H1 (cell line): Measurements from ENCODE around the gene RNGTT. TPM values are rescaled to one million over a fixed set of nuclear protein-coding genes. Genes with fewer than 3 reads are reported as not detected.

ENCODE experiments used
- CTCF ChIA-PET: fragments of 300-600 bp; sonication (Branson Sonifier 250); formaldehyde crosslinking; loops from one replicate; lab custom pipeline; 2021; ENCODE audit not compliant: partially characterized antibody; lab: Charles Lee
- POLR2A ChIA-PET: fragments of 300-600 bp; sonication (Branson Sonifier 250); formaldehyde crosslinking; loops from one replicate; lab custom pipeline; 2021; ENCODE audit warnings: inconsistent platforms; ENCODE audit not compliant: partially characterized antibody; lab: Charles Lee
- DNase-seq, 2 experiments: peaks; one replicate each; pipeline versions ENCODE4 v3.0.0 to v3.0.0-alpha.2; 2010 to 2022; ENCODE audit warnings: low spot score in 2 of 2, low read depth in 1 of 2, mixed read lengths in 1 of 2
- FAIRE-seq: peaks from 2 replicates; lab custom pipeline; 2011; peaks lifted over from hg19 to GRCh38; lab: Jason Lieb, UNC
- H2AFZ ChIP-seq: 2 replicates; pipeline ENCODE4 v1.8.1; 2012; ENCODE audit warnings: low read length, inconsistent platforms
- H2AK5ac ChIP-seq: 2 replicates; pipeline ENCODE4 v1.6.1; 2013; ENCODE audit warnings: low read depth, low read length
- H2BK120ac ChIP-seq: replicated peaks from 2 replicates; pipeline ENCODE3; 2013; ENCODE audit warnings: low read depth, low read length, inconsistent platforms
- H2BK12ac ChIP-seq: 2 replicates; pipeline ENCODE4 v1.6.1; 2013; ENCODE audit warnings: low read depth, low read length
- H2BK15ac ChIP-seq: 2 replicates; pipeline ENCODE4 v1.6.1; 2013; ENCODE audit warnings: low read length
- H2BK20ac ChIP-seq: 2 replicates; pipeline ENCODE4 v1.6.1; 2013; ENCODE audit warnings: low read length
- H2BK5ac ChIP-seq: 2 replicates; pipeline ENCODE4 v1.6.1; 2013; ENCODE audit warnings: low read depth, low read length
- H3K14ac ChIP-seq: 2 replicates; pipeline ENCODE4 v1.6.1; 2013; ENCODE audit warnings: inconsistent platforms; ENCODE audit not compliant: insufficient read length
- H3K18ac ChIP-seq: 2 replicates; pipeline ENCODE4 v1.6.1; 2013; ENCODE audit warnings: low read length; ENCODE audit errors: extremely low read depth
- H3K23ac ChIP-seq: 2 replicates; pipeline ENCODE4 v1.6.1; 2013; ENCODE audit warnings: inconsistent platforms; ENCODE audit not compliant: insufficient read length
- H3K23me2 ChIP-seq: 2 replicates; pipeline ENCODE4 v1.6.1; 2013; ENCODE audit warnings: low read depth, low read length
- H3K27ac ChIP-seq: 2 replicates; pipeline ENCODE4 v1.6.1; 2011; ENCODE audit warnings: low read depth, low read length, inconsistent platforms
- H3K27me3 ChIP-seq, 4 experiments: replicated peaks in 1 of 4; 1 replicate in 1 of 4; 2 replicates in 3 of 4; pipeline versions ENCODE4 v1.6.1 to v1.8.1; 2011 to 2013; ENCODE audit warnings: low read length in 3 of 4, mild to moderate bottlenecking in 3 of 4, inconsistent platforms in 2 of 4, mixed read lengths in 2 of 4, moderate library complexity in 1 of 4; ENCODE audit not compliant: control insufficient read depth in 3 of 4, insufficient read depth in 3 of 4; ENCODE audit errors: extremely low read depth in 1 of 4
- H3K36me3 ChIP-seq, 4 experiments: 2 replicates each; pipeline versions ENCODE4 v1.6.1 to v1.8.1; 2011 to 2013; ENCODE audit warnings: mild to moderate bottlenecking in 4 of 4, low read length in 3 of 4, moderate library complexity in 2 of 4, control low read depth in 1 of 4, inconsistent platforms in 1 of 4; ENCODE audit not compliant: insufficient read depth in 4 of 4, control insufficient read depth in 2 of 4
- H3K4ac ChIP-seq: replicated peaks from 2 replicates; pipeline ENCODE3; 2013; ENCODE audit warnings: low read length, low read depth, mixed read lengths, inconsistent platforms; ENCODE audit not compliant: insufficient read length
- H3K4me1 ChIP-seq, 4 experiments: replicated peaks in 1 of 4; 1 replicate in 1 of 4; 2 replicates in 3 of 4; pipeline versions ENCODE4 v1.6.1 to v1.8.1; 2011 to 2013; ENCODE audit warnings: low read length in 3 of 4, inconsistent platforms in 2 of 4, mixed read lengths in 1 of 4; ENCODE audit not compliant: insufficient read depth in 4 of 4, control insufficient read depth in 3 of 4
- H3K4me2 ChIP-seq, 2 experiments: 2 replicates each; pipeline versions ENCODE4 v1.6.1 to v1.8.1; 2011 to 2013; ENCODE audit warnings: low read depth in 2 of 2, low read length in 2 of 2, control low read depth in 1 of 2, inconsistent platforms in 1 of 2, mild to moderate bottlenecking in 1 of 2; ENCODE audit not compliant: insufficient read depth in 1 of 2
- H3K4me3 ChIP-seq, 4 experiments: fragments of 200-600, 300-600 bp in 1 of 4; sonication (generic), shearing (Covaris generic), sonication (Bioruptor Twin) in 1 of 4; 2 replicates each; pipeline versions ENCODE4 v1.5.1 to v1.8.1; 2011 to 2016; ENCODE audit warnings: low read length in 4 of 4, low read depth in 3 of 4, control low read depth in 2 of 4, inconsistent platforms in 2 of 4, mild to moderate bottlenecking in 2 of 4, mixed read lengths in 1 of 4, moderate library complexity in 1 of 4; ENCODE audit not compliant: insufficient read depth in 2 of 4; ENCODE audit errors: extremely low read depth in 1 of 4
- H3K56ac ChIP-seq: replicated peaks from 2 replicates; pipeline ENCODE3; 2013; ENCODE audit warnings: low read depth, mild to moderate bottlenecking, mixed read lengths, low read length, inconsistent platforms; ENCODE audit not compliant: insufficient read length
- H3K79me1 ChIP-seq: 2 replicates; pipeline ENCODE4 v1.6.1; 2013; ENCODE audit warnings: low read depth, low read length, control low read depth
- H3K79me2 ChIP-seq, 2 experiments: 2 replicates each; pipeline versions ENCODE4 v1.6.1 to v1.8.1; 2012 to 2013; ENCODE audit warnings: low read length in 2 of 2, mild to moderate bottlenecking in 2 of 2, inconsistent platforms in 1 of 2; ENCODE audit not compliant: insufficient read depth in 2 of 2, control insufficient read depth in 1 of 2
- H3K9ac ChIP-seq, 4 experiments: replicated peaks in 1 of 4; 1 replicate in 1 of 4; 2 replicates in 3 of 4; pipeline versions ENCODE4 v1.6.1 to v1.8.1; 2011 to 2013; ENCODE audit warnings: low read depth in 3 of 4, low read length in 3 of 4, control low read depth in 2 of 4, mild to moderate bottlenecking in 2 of 4, moderate library complexity in 2 of 4, inconsistent platforms in 1 of 4; ENCODE audit errors: extremely low read depth in 1 of 4
- H3K9me3 ChIP-seq, 2 experiments: 2 replicates each; pipeline versions ENCODE4 v1.6.1 to v1.8.1; 2012 to 2013; ENCODE audit warnings: mild to moderate bottlenecking in 2 of 2, moderate library complexity in 2 of 2, control low read depth in 1 of 2, inconsistent platforms in 1 of 2, low read depth in 1 of 2, low read length in 1 of 2, mixed read lengths in 1 of 2; ENCODE audit not compliant: insufficient read depth in 2 of 2
- H4K20me1 ChIP-seq, 2 experiments: replicated peaks in 1 of 2; 2 replicates each; pipeline versions ENCODE3 to v1.8.1; 2011 to 2013; ENCODE audit warnings: inconsistent platforms in 2 of 2, low read length in 2 of 2, mild to moderate bottlenecking in 1 of 2; ENCODE audit not compliant: insufficient read depth in 2 of 2, control insufficient read depth in 1 of 2
- H4K5ac ChIP-seq: 2 replicates; pipeline ENCODE4 v1.6.1; 2013; ENCODE audit warnings: low read length, low read depth, mixed read lengths, inconsistent platforms; ENCODE audit not compliant: insufficient read length
- H4K8ac ChIP-seq: 2 replicates; pipeline ENCODE4 v1.8.0; 2013; ENCODE audit warnings: mild to moderate bottlenecking, moderate library complexity, low read length, inconsistent platforms; ENCODE audit not compliant: insufficient read depth; ENCODE audit errors: extremely low read depth
- H4K91ac ChIP-seq: replicated peaks from 2 replicates; pipeline ENCODE3; 2013; ENCODE audit warnings: low read length, mixed read lengths, inconsistent platforms; ENCODE audit not compliant: insufficient read length
- KDM4A ChIP-seq: IDR thresholded peaks from one replicate; pipeline ENCODE4 v1.7.1; 2012; ENCODE audit warnings: low read depth, mild to moderate bottlenecking, moderate library complexity, low read length, inconsistent platforms; ENCODE audit not compliant: severe bottlenecking
- WGBS, 2 experiments: shearing (Covaris generic) in 1 of 2; methylation state at CpG; one replicate each; pipeline versions ENCODE4 v1.1.6 to v1.1.7; 2013 to 2015; ENCODE audit warnings: low lambda C conversion rate in 2 of 2, mixed read lengths in 2 of 2, inconsistent platforms in 1 of 2, low coverage in 1 of 2, missing lambda C conversion rate in 1 of 2; ENCODE audit not compliant: insufficient replicate concordance in 2 of 2, insufficient coverage in 1 of 2, insufficient read length in 1 of 2; ENCODE audit errors: extremely low coverage in 1 of 2, missing lambda C conversion rate in 1 of 2; 5-methylcytosine and 5-hydroxymethylcytosine counted together
- polyA plus RNA-seq, 7 experiments: library from polyadenylated mRNA; depleted of rRNA in 3 of 7; stranded (reverse) in 5 of 7; unstranded in 2 of 7; fragments of >200 nt in 5 of 7; fragments of 200-250 nt in 2 of 7; gene quantifications; 1 replicate in 5 of 7; 2 replicates in 1 of 7; 4 replicates in 1 of 7; pipeline versions ENCODE4 v1.2.1 to v1.2.3, GENCODE V29; 2011 to 2013; ENCODE audit warnings: missing spikeins in 2 of 7, mixed read lengths in 2 of 7
- total RNA-seq: library from RNA; stranded (reverse); fragmentation: NEBNext Ultra II Directional; extraction: Animal tissue kit (Norgen Biotek cat#: 25700); gene quantifications from 2 replicates; pipeline ENCODE4 v1.2.1, GENCODE V29; 2021

RNGTT gene
- total and polyA plus RNA-seq, 2 of the 8 experiments (the other 6 are each of a cell fraction or from before 2014, with no cell fraction given), result 3.6 to 21.2 TPM

GRCh38 chr6:88890394-88890793, 73.0 kb downstream of the RNGTT start:
- no peak overlapping the region for H3K23ac ChIP-seq

More at GRCh38 chr6:88890394-88890793, 73.0 kb downstream of the RNGTT start:
- Histone ChIP-seq H4K5ac (no peak overlapping the region), H4K20me1 (no peaks in the 10 kb centered on the region), H3K9me3 (peaks cover 0 to 3% of the 10 kb centered on the region in 2 experiments; a peak in 1 of 4 replicates), H3K18ac (no peak overlapping the region), H2AFZ (no peak overlapping the region), H3K4me1 (no peaks in the 10 kb centered on the region), H3K36me3 (peaks cover 0 to 12% (median 5%) of the 10 kb centered on the region in 4 experiments; a peak in 3 of 8 replicates), H3K27me3 (no peaks in the 10 kb centered on the region), H3K27ac (no peak overlapping the region), H4K8ac (no peak overlapping the region), H2BK5ac (no peak overlapping the region), H3K4me3 (no peak overlapping the region), H3K4me2 (no peak overlapping the region), H3K4ac (no peak overlapping the region), H2BK12ac (no peak overlapping the region), H3K56ac (no peak overlapping the region), H3K9ac (no peak overlapping the region), H3K14ac (no peak overlapping the region), H2BK20ac (no peak overlapping the region), H3K79me1 (no peaks in the 10 kb centered on the region), H3K23me2 (no peaks in the 10 kb centered on the region), H2BK15ac (no peak overlapping the region), H2AK5ac (no peak overlapping the region), H3K79me2 (no peaks in the 10 kb centered on the region), H4K91ac (no peak overlapping the region), H2BK120ac (no peak overlapping the region)
- WGBS, 2 experiments, result 89% methylated on average over 3 of the region's 3 CpGs; no CpG with 5 or more reads in 1 of the 2 experiments
- no peak for FAIRE-seq
- DNase-seq, result no peak
- POLR2A ChIA-PET, result interaction anchor here (0.6 kb wide), 1 partner anchor 144 kb away, joined by 3 read pairs; no protein-coding TSS in a partner anchor
- CTCF ChIA-PET, result interaction anchor here (1.0 to 2.1 kb wide), 2 partner anchors 10 to 19 kb away, joined by 4 to 9 read pairs; no protein-coding TSS in a partner anchor
- TF ChIP-seq KDM4A, result no peak
